Activated CD4-positive, alpha-beta T cell treated with anti-CD3 and anti-CD28 coated beads for 36 hours (primary cell): Measurements from ENCODE around the gene GRB7. TPM values are rescaled to one million over a fixed set of nuclear protein-coding genes. Genes with fewer than 3 reads are reported as not detected.

Experiments used
- ATAC-seq: fragments of 200-7000 bp; cut with Tn5 transposase; one replicate; pipeline ENCODE4 v1.10.0; 2021; ENCODE audit warnings: mild to moderate bottlenecking, moderate library complexity
- CTCF ChIA-PET: fragments of 350-600 bp; sonication (Branson Sonifier 250); formaldehyde crosslinking; loops from one replicate; lab custom pipeline; 2021; ENCODE audit warnings: antibody characterized with exemption; lab: Charles Lee
- POLR2A ChIA-PET: fragments of 350-600 bp; sonication (Branson Sonifier 250); formaldehyde crosslinking; loops from one replicate; lab custom pipeline; 2021; ENCODE audit warnings: antibody characterized with exemption, inconsistent platforms; lab: Charles Lee
- DNase-seq: peaks from one replicate; pipeline ENCODE4 v3.0.0-alpha.2; 2020
- H3K27ac Mint-ChIP-seq: one replicate; pipeline ENCODE4 v1.8.0; 2021; ENCODE audit warnings: mixed read lengths
- H3K27me3 Mint-ChIP-seq: one replicate; pipeline ENCODE4 v1.8.0; 2021; ENCODE audit warnings: mixed read lengths
- H3K36me3 Mint-ChIP-seq: one replicate; pipeline ENCODE4 v1.8.0; 2021; ENCODE audit warnings: low read depth, mixed read lengths
- H3K4me1 Mint-ChIP-seq: one replicate; pipeline ENCODE4 v1.8.0; 2021; ENCODE audit warnings: mixed read lengths
- H3K4me3 Mint-ChIP-seq: one replicate; pipeline ENCODE4 v1.8.0; 2021; ENCODE audit warnings: mild to moderate bottlenecking, moderate library complexity, mixed read lengths
- H3K9me3 Mint-ChIP-seq: one replicate; pipeline ENCODE4 v1.8.0; 2021; ENCODE audit warnings: low read depth, mixed read lengths
- intact Hi-C, 2 experiments: fragments of 100-400 bp; cut with DNase I in 1 of 2; cut with micrococcal nuclease in 1 of 2; formaldehyde crosslinking; loops; one replicate each; pipeline versions ENCODE4 v1.14.2 to v1.15.1; 2022 to 2024; cut with DNase I, micrococcal nuclease
- total RNA-seq, 2 experiments: library from RNA; stranded (reverse); gene quantifications; one replicate each; pipeline ENCODE4 v1.2.3, GENCODE V29; 2021

GRB7 gene
- total RNA-seq, 2 experiments from 2014 or later: 2.0 to 3.3 TPM

- peak overlapping the region; percentile 77 for H3K4me3 Mint-ChIP-seq
- H3K27ac Mint-ChIP-seq: peak overlapping the region; percentile 96
- ChIA-PET POLR2A (interaction anchor here (1.2 to 3.0 kb wide), 2 partner anchors 16 to 130 kb away, joined by 3 to 27 read pairs; no protein-coding TSS in a partner anchor), CTCF (interaction anchor here (0.6 to 3.5 kb wide), 12 partner anchors 10 to 176 kb away, joined by 3 to 18 read pairs (median 5); partner anchors contain the start of genes GSDMB and MIEN1)
- peaks cover 54% of the 10 kb centered on the region for H3K4me1 Mint-ChIP-seq
- intact Hi-C loops: loop anchor here (1.0 to 5.0 kb wide), 17 partner anchors 17 to 351 kb away; partner anchors contain the start of genes MIEN1 (in 2 of the 2), PSMD3 (in 2 of the 2), STARD3 (in 2 of the 2) and CDK12 (in 1 of the 2)
- peaks cover 4% of the 10 kb centered on the region for H3K36me3 Mint-ChIP-seq
- no peaks in the 10 kb centered on the region for H3K27me3 Mint-ChIP-seq
- peak; percentile 77 for DNase-seq
- H3K9me3 Mint-ChIP-seq: no peaks in the 10 kb centered on the region
- peak; percentile 27 for ATAC-seq
These were observed 15.9 kb downstream of the GRB7 start for GRCh38 chr17:39753514-39754160.

DNA sequence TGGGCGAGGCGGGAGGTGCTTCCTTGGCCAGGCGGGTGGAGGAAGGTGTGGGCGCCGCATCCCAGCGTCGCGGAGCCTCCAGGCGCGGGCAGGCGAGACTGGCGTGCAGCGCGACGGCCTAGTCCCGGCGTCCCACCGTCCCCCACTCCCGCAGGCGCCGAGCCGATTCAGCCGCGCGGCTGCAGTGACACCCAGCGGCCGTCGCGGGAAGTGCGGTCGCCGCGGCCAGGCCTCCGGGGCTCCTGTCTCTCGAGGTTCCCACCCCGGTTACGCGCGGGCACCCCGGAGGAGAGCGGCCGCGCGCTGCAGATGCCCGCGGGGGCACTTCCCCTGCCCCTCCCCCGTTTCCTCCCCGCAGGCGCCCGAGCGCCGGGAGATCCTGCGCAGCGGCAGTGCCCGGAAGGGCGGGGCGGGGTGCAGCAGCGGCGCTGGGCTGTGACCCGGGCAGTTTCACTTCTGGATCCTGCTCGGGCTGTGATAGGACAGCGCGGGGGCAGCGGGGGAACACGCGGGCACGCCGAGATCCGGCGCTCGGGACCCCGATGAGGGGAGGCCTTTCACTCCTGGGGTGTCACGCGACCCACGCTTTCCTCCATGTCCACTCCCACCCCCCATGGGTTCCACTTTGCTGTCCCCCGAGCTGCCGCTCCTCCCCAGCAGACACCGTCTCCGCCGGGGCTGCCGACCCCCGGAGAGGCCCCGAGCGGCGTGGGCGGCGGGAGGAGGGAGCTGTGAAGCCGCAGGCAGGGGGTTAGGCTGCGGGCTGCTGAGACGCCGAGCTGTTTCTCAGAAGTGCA lies 16.6 kb downstream of the GRB7 start:
- intact Hi-C loops: loop anchor here (1.0 to 5.0 kb wide), 17 partner anchors 16 to 352 kb away; partner anchors contain the start of genes MIEN1 (in 2 of the 2), PSMD3 (in 2 of the 2), STARD3 (in 2 of the 2) and CDK12 (in 1 of the 2)
- Mint-ChIP-seq H3K36me3 (peaks cover 10% of the 10 kb centered on the region), H3K27ac (peak overlapping the region; percentile 76), H3K27me3 (no peaks in the 10 kb centered on the region), H3K4me1 (peaks cover 61% of the 10 kb centered on the region), H3K4me3 (peak overlapping the region; percentile 77), H3K9me3 (no peaks in the 10 kb centered on the region)
- peak; percentile 86 for ATAC-seq
- peak; percentile 98 for DNase-seq
- POLR2A ChIA-PET: interaction anchor here (0.5 to 3.0 kb wide), 7 partner anchors 16 to 107 kb away, joined by 3 to 27 read pairs (median 5); no protein-coding TSS in a partner anchor
- CTCF ChIA-PET: interaction anchor here (0.5 to 3.5 kb wide), 22 partner anchors 9 to 197 kb away, joined by 3 to 18 read pairs (median 4); partner anchors contain the start of genes GSDMB, IKZF3, MIEN1 and PGAP3

DNA sequence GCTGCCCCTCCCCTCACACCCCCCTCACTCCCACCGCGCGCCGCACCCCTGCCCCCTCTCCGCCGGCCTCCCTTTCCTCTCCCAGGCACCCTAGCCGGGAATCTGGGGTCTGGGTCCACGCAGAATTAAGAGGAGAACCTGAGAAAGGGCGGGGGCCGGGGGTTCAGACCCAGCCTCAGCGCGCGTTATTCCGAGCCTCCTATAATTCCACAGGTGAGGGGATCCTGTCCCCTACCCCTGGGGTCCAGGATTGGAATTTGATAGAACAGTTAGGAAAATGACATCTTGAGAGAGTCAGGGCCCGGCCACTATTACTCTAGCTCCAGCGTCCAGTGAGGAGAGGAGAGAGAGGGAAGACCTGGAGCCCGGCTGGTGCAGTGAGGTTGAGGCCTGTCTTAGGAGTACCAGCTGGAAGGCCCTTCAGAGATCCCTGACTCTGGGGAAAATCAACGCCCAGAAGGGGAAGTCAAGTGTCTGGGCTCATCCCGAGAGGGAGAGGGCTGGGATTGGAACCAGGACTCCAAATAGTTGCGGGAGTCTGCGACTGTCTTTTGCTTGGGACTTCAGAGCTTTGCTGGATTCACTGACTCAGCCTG lies 17.3 kb downstream of the GRB7 start:
- no peak for DNase-seq
- no peak for ATAC-seq
- POLR2A ChIA-PET: interaction anchor here (0.5 to 3.0 kb wide), 8 partner anchors 15 to 176 kb away, joined by 3 to 27 read pairs (median 4); no protein-coding TSS in a partner anchor
- Mint-ChIP-seq H3K27me3 (no peaks in the 10 kb centered on the region), H3K36me3 (peaks cover 16% of the 10 kb centered on the region), H3K4me1 (peaks cover 66% of the 10 kb centered on the region), H3K27ac (peak overlapping the region; percentile 72), H3K9me3 (no peaks in the 10 kb centered on the region), H3K4me3 (peak overlapping the region; percentile 16)
- intact Hi-C loops: loop anchor here (1.0 to 5.0 kb wide), 19 partner anchors 15 to 353 kb away; partner anchors contain the start of genes MIEN1 (in 2 of the 2), PSMD3 (in 2 of the 2), STARD3 (in 2 of the 2) and CDK12 (in 1 of the 2)
- CTCF ChIA-PET: interaction anchor here (0.5 to 3.5 kb wide), 22 partner anchors 8 to 318 kb away, joined by 3 to 16 read pairs (median 3); partner anchors contain the start of genes IKZF3, MIEN1, PGAP3 and STARD3

DNA sequence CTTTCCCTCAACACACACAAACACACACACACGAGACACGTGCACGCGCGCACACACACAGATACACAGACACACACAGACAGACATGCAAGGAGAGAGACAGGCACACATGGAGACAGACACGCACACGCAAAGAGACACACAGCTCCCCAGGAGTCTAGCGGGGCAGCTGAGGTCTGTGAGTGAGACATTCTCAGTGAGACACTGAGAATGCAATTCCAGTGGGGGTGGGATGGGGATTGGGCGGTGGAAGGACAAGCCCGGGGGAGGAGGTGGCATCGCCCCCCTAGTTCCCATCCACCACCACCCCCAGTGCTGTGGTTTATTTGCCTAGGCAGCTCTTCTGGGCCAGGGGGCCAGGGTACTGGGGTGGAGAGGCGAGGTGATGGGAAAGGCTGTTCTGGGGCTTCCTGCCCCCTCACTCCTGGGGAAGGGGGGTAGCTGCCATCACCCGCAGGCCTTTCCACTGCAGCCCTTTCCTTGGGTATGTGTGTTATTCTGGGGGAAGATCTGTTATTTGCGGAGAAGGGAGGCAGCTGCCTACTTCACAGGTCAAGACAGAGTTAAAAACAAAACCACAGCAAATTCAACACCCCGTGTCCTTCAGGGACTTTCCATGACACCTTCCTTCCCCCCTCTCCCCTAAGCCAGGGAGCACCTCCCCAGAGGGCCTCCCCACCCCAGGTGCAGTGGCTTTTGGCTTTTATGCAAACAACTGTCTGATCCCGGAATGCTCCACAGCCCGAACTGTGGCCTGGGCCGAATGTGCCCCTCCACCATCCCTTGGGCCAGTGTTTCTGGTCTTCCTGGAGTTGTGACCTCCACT lies 18.0 kb downstream of the GRB7 start:
- Mint-ChIP-seq H3K36me3 (peaks cover 18% of the 10 kb centered on the region), H3K4me3 (peak overlapping the region; percentile 16), H3K27ac (peak overlapping the region; percentile 72), H3K4me1 (peaks cover 69% of the 10 kb centered on the region), H3K27me3 (no peaks in the 10 kb centered on the region), H3K9me3 (no peaks in the 10 kb centered on the region)
- DNase-seq (peak; percentile 64), ATAC-seq (no peak)
- POLR2A ChIA-PET: interaction anchor here (0.6 to 3.0 kb wide), 5 partner anchors 14 to 176 kb away, joined by 3 to 27 read pairs (median 5); no protein-coding TSS in a partner anchor
- intact Hi-C loops: loop anchor here (5.0 kb wide), 2 partner anchors 37 to 342 kb away; no protein-coding TSS in a partner anchor
- CTCF ChIA-PET: interaction anchor here (0.6 to 2.1 kb wide), 15 partner anchors 14 to 946 kb away, joined by 3 to 9 read pairs (median 3); partner anchors contain the start of genes IKZF3 and STARD3

- ATAC-seq (no peak), DNase-seq (no peak)
- Mint-ChIP-seq H3K36me3 (peaks cover 23% of the 10 kb centered on the region), H3K9me3 (no peaks in the 10 kb centered on the region), H3K4me3 (peak overlapping the region; percentile 16), H3K27ac (peak overlapping the region; percentile 72), H3K27me3 (no peaks in the 10 kb centered on the region), H3K4me1 (peaks cover 73% of the 10 kb centered on the region)
- ChIA-PET POLR2A (interaction anchor here (0.6 to 3.0 kb wide), 3 partner anchors 14 to 20 kb away, joined by 3 to 27 read pairs (median 19); no protein-coding TSS in a partner anchor), CTCF (interaction anchor here (0.6 to 2.1 kb wide), 8 partner anchors 14 to 946 kb away, joined by 3 to 9 read pairs (median 4); partner anchors contain the start of gene IKZF3)
- intact Hi-C loops: loop anchor here (5.0 kb wide), 2 partner anchors 36 to 341 kb away; no protein-coding TSS in a partner anchor
These were observed 18.8 kb downstream of the GRB7 start for GRCh38 chr17:39756380-39757079.

DNA sequence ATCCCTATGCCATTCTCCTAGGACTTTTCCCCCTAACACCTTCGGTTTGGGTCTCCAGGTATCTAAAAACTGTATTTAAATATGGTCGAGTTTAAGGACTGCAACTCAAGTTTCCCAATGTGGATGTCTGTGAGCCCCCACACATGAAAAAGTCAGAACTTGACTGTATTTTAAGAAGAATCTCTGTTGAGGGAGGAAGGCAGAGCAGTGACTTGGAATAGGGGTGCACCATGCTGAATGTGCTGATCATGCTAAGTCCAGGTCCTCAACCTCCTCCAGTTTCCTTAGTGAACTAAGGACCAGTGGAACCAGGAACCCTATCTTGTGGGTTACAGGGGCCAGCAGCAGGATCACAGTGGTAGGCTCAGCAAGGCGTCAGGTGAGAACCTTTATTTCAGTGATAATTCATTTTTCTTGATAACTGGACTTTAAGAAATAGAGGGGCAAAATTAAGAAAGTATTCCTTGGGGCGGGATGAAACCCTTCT lies 19.5 kb downstream of the GRB7 start:
- intact Hi-C loops: loop anchor here (5.0 kb wide), 2 partner anchors 35 to 340 kb away; no protein-coding TSS in a partner anchor
- Mint-ChIP-seq H3K9me3 (no peaks in the 10 kb centered on the region), H3K4me1 (peaks cover 75% of the 10 kb centered on the region), H3K4me3 (peak overlapping the region; percentile 15), H3K27ac (peak overlapping the region; percentile 74), H3K27me3 (no peaks in the 10 kb centered on the region), H3K36me3 (peaks cover 25% of the 10 kb centered on the region)
- DNase-seq (no peak), ATAC-seq (no peak)
- ChIA-PET CTCF (interaction anchor here (2.1 kb wide), 1 partner anchor 103 kb away, joined by 8 read pairs; no protein-coding TSS in a partner anchor), POLR2A (interaction anchor here (1.3 to 2.5 kb wide), 2 partner anchors 13 to 18 kb away, joined by 7 to 14 read pairs; no protein-coding TSS in a partner anchor)

DNA sequence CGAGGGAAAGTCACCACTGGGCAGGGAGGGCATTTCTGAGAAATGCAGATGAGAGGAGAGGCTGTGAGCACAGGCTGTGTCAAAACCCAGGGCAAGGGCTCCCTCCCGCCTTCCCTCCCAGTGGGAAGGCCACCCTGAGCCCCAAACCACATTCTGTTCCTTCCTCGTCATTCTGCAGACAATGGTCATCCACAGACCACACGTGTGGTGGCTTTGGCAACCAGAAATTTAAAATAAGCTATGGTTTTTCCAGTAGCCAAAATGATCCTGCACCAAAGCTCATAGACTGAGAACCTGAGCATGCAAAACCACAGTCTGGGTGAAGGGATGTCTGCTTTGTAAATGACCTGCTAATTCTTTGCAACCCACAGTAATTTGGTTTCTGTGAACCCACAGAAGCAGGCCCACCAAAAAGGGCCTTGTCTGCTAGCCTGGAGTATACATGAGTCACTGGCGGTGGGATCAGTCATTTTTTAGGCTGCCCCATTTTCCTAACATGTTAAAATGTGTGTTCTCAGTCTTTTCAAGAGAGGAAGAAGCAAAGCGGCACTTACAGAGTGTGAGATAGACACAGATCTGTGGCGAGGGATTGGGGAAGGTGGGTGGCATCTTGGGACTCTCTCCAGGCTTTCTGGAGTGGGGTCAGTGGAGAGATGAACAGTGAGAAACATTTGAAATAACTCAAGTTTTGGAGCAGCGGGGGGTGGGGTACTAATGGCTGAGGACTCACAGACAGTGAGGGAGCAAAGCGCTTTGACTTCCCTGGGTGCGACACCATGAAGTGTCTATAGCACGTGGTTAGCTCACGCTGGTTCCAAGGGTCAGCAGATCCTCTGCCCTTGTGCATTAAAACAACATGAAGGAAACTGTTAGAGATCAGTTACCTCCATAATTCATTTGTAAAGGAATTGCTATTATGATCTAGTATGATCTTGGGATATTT lies 20.5 kb downstream of the GRB7 start:
- intact Hi-C loops: loop anchor here (1.0 to 5.0 kb wide), 4 partner anchors 12 to 339 kb away; no protein-coding TSS in a partner anchor
- Mint-ChIP-seq H3K27ac (peak overlapping the region; percentile 74), H3K36me3 (peaks cover 33% of the 10 kb centered on the region), H3K9me3 (no peaks in the 10 kb centered on the region), H3K27me3 (no peaks in the 10 kb centered on the region), H3K4me1 (peaks cover 80% of the 10 kb centered on the region), H3K4me3 (no peak overlapping the region)
- ATAC-seq (peak; percentile 10), DNase-seq (peak; percentile 70)
- CTCF ChIA-PET: interaction anchor here (0.6 to 1.9 kb wide), 8 partner anchors 12 to 355 kb away, joined by 3 to 10 read pairs (median 3); no protein-coding TSS in a partner anchor
- POLR2A ChIA-PET: interaction anchor here (0.6 to 2.5 kb wide), 5 partner anchors 9 to 35 kb away, joined by 3 to 14 read pairs (median 7); no protein-coding TSS in a partner anchor

DNA sequence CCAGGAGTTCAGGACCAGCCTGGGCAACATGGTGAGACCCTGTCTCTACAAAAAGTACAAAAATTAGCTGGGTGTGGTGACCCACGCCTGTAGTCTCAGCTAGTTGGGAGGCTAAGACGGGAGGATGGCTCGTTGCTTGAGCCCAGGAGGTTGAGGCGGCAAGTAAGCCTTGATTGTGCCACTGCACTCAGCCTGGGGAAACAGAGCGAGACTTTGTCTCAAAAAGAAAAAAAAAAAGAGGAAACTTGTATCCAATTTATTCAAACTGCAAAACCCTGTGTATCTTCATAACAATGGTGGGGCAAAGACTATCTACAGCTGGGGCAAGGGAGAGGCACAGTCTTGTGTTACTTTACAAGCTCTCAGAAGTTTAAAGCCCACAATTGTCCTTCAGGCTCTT lies 21.5 kb downstream of the GRB7 start:
- ChIA-PET POLR2A (interaction anchor here (2.5 kb wide), 1 partner anchor 11 kb away, joined by 14 read pairs; no protein-coding TSS in a partner anchor), CTCF (interaction anchor here (0.9 to 1.9 kb wide), 6 partner anchors 11 to 137 kb away, joined by 3 to 10 read pairs (median 4); no protein-coding TSS in a partner anchor)
- H3K4me1 Mint-ChIP-seq: peaks cover 80% of the 10 kb centered on the region
- peaks cover 37% of the 10 kb centered on the region for H3K36me3 Mint-ChIP-seq
- peak overlapping the region; percentile 74 for H3K27ac Mint-ChIP-seq
- DNase-seq: no peak
- no peak for ATAC-seq
- intact Hi-C loops: loop anchor here (5.0 kb wide), 2 partner anchors 33 to 338 kb away; no protein-coding TSS in a partner anchor
- no peak overlapping the region for H3K4me3 Mint-ChIP-seq
- no peaks in the 10 kb centered on the region for H3K27me3 Mint-ChIP-seq
- H3K9me3 Mint-ChIP-seq: no peaks in the 10 kb centered on the region
